Skin of body (tissue), 2 donors: Measurements from ENCODE around the gene MTHFD1L. TPM values are rescaled to one million over a fixed set of nuclear protein-coding genes. Genes with fewer than 3 reads are reported as not detected.
A peak's percentile ranks its signal among the peaks of the same experiment; 100 is the strongest.

Source experiments
- DNase-seq: peaks from one replicate; lab custom pipeline; 2025; lab: John Stamatoyannopoulos, UW
- total RNA-seq: library from RNA; depleted of rRNA; stranded (reverse); fragments of >200 nt; gene quantifications from one replicate; pipeline ENCODE4 v1.2.3, GENCODE V29; 2014

Gene MTHFD1L
- total RNA-seq, 1 donor from 2014 or later, result 12.2 TPM

GRCh38 chr6:150866147-150866990 is 867 bp downstream of the MTHFD1L start:
- peak; percentile 89 for DNase-seq

- DNase-seq, result no peak
Measured at GRCh38 chr6:150866991-150867501, 1.5 kb downstream of the MTHFD1L start.

- DNase-seq, result no peak
Measured at GRCh38 chr6:150868759-150869158, 3.3 kb downstream of the MTHFD1L start.

GRCh38 chr6:150874179-150874578 is 8.7 kb downstream of the MTHFD1L start:
- DNase-seq, result no peak

- DNase-seq, result no peak
Measured at GRCh38 chr6:150875841-150876240, 10.3 kb downstream of the MTHFD1L start.

GRCh38 chr6:150876598-150876997 is 11.1 kb downstream of the MTHFD1L start:
- DNase-seq, result peak; percentile 24

- no peak for DNase-seq
Measured at GRCh38 chr6:150877928-150878327, 12.4 kb downstream of the MTHFD1L start.

GRCh38 chr6:150878347-150879213 is 13.1 kb downstream of the MTHFD1L start:
- DNase-seq, result no peak

GRCh38 chr6:150880336-150880735 is 14.8 kb downstream of the MTHFD1L start:
- no peak for DNase-seq

- peak; percentile 97 for DNase-seq
Measured at GRCh38 chr6:150881911-150882481, 16.5 kb downstream of the MTHFD1L start.

GRCh38 chr6:150883521-150883920 is 18.0 kb downstream of the MTHFD1L start:
- DNase-seq, result peak; percentile 36

GRCh38 chr6:150886155-150886554 is 20.7 kb downstream of the MTHFD1L start:
- no peak for DNase-seq

GRCh38 chr6:150887978-150888563 is 22.6 kb downstream of the MTHFD1L start:
- no peak for DNase-seq

GRCh38 chr6:150890346-150890745 is 24.8 kb downstream of the MTHFD1L start:
- no peak for DNase-seq

GRCh38 chr6:150891888-150892485 is 26.5 kb downstream of the MTHFD1L start:
- DNase-seq, result peak; percentile 87

- no peak for DNase-seq
Measured at GRCh38 chr6:150894191-150894744, 28.8 kb downstream of the MTHFD1L start.

- peak; percentile 92 for DNase-seq
Measured at GRCh38 chr6:150894935-150895552, 29.5 kb downstream of the MTHFD1L start.

GRCh38 chr6:150895928-150896632 is 30.6 kb downstream of the MTHFD1L start:
- no peak for DNase-seq

GRCh38 chr6:150897400-150897943 is 32.0 kb downstream of the MTHFD1L start:
- DNase-seq, result no peak
